ENCODE results near the gene TUBB4A.

Gene TUBB4A

GRCh38 chr19:6451583-6452222 lies 50.4 kb downstream of the TUBB4A start:
- H3K4me1 Mint-ChIP-seq = no peaks in the 10 kb centered on the region
- peaks cover 68% of the 10 kb centered on the region for H3K36me3 Mint-ChIP-seq (ENCODE audit: low read depth)
- H3K4me3 Mint-ChIP-seq = no peak overlapping the region
- no peak for TF ChIP-seq CTCF (IDR thresholded peaks at IDR 0.05; ENCODE audit: unreplicated experiment in 3 of 3)
- no peak overlapping the region for H3K27ac Mint-ChIP-seq
- H3K27me3 Mint-ChIP-seq (ENCODE audit: low read depth) = no peaks in the 10 kb centered on the region
- peaks cover 21% of the 10 kb centered on the region for H3K9me3 Mint-ChIP-seq

DNA sequence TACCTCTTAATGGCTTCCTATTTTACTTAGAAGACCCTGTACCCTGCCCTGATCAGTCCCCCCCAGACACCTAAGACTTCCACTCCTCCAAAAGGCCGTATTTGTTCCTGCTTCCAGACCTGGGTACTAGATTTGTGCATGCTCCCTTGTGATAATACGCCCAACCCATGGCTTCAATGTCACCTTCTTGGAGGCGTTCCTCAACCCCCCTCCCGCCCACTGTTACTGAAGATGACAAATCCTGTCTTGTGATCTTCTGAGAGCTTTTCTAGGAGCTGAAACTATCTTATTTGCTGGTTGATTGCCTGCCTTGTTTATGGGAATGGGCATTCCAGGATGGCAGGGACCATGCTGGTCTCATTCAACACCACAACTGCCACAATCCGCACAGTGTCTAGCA lies 51.9 kb downstream of the TUBB4A start:
- Mint-ChIP-seq H3K4me3 (no peak overlapping the region), H3K27me3 (ENCODE audit: low read depth) (no peaks in the 10 kb centered on the region), H3K4me1 (no peaks in the 10 kb centered on the region), H3K9me3 (peaks cover 27% of the 10 kb centered on the region), H3K27ac (no peak overlapping the region), H3K36me3 (ENCODE audit: low read depth) (peaks cover 68% of the 10 kb centered on the region)
- TF ChIP-seq CTCF (IDR thresholded peaks at IDR 0.05; ENCODE audit: unreplicated experiment in 3 of 3) = no peak

DNA sequence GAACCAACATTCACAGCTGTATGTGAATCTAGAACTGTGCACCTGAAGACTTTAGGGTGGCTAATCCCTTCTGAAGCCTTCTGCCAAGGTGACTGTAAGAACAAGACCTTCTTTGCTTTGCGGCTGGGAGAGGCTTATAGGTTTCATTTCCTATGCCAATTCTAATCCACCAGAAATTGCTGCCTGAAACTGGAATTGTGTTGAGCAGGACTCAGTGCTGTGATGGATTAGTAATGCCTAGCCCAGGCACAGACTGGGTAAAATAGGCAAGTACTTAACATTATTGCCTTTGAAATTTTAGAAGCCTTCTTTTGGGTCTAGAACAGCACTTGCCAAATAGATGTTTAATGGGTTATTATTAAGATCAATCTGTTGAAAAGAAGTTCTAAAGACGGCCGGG lies 54.1 kb downstream of the TUBB4A start:
- TF ChIP-seq CTCF (IDR thresholded peaks at IDR 0.05; ENCODE audit: unreplicated experiment in 3 of 3) = no peak
- no peak overlapping the region for H3K27ac Mint-ChIP-seq
- peaks cover 55% of the 10 kb centered on the region for H3K36me3 Mint-ChIP-seq (ENCODE audit: low read depth)
- H3K4me1 Mint-ChIP-seq = peaks cover 5% of the 10 kb centered on the region
- H3K27me3 Mint-ChIP-seq (ENCODE audit: low read depth) = no peaks in the 10 kb centered on the region
- H3K4me3 Mint-ChIP-seq = no peak overlapping the region
- peaks cover 15% of the 10 kb centered on the region for H3K9me3 Mint-ChIP-seq

DNA sequence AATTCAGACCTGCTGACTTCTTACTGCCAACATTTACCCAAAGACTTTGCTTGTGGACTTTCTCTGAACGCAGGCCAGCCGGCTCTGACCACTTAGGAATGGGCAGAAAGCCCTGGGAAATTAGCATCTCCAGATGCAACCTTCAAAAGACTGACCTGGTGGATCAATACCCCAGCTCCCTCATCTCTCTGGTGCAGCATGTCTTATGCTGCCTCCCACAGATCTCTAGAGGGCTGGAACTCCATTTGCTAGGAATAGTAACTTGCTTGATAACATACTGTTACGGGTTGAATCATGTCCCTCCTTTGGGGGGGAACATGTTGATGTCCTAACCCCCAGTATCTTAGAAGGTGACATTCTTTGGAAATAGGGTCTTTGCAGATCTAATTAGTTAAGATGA lies 55.7 kb downstream of the TUBB4A start:
- no peaks in the 10 kb centered on the region for H3K27me3 Mint-ChIP-seq (ENCODE audit: low read depth)
- peaks cover 5% of the 10 kb centered on the region for H3K4me1 Mint-ChIP-seq
- no peak for TF ChIP-seq CTCF (IDR thresholded peaks at IDR 0.05; ENCODE audit: unreplicated experiment in 3 of 3)
- H3K27ac Mint-ChIP-seq = no peak overlapping the region
- no peak overlapping the region for H3K4me3 Mint-ChIP-seq
- peaks cover 41% of the 10 kb centered on the region for H3K36me3 Mint-ChIP-seq (ENCODE audit: low read depth)
- peaks cover 12% of the 10 kb centered on the region for H3K9me3 Mint-ChIP-seq
